ENCODE data around the gene CCDC122. TPM values are rescaled to one million over a fixed set of nuclear protein-coding genes. Genes with fewer than 3 reads are reported as not detected.

CCDC122 gene
- total and polyA plus RNA-seq, 10 of the 15 experiments (the other 5 are each of a cell fraction or from before 2014, with no cell fraction given), result 1.0 to 4.5 (median 2.9) TPM; not detected in 1

- in situ Hi-C loops (cut with MboI) (loop anchor here (10.0 to 25.0 kb wide), 2 partner anchors 1200 to 1457 kb away; no protein-coding TSS in a partner anchor), intact Hi-C loops (cut with micrococcal nuclease; ENCODE audit: unreplicated experiment) (no loop called here)
- POLR2A ChIA-PET, result no interaction called here
- TF ChIP-seq ZBTB11 (CRISPR knock-in tag; IDR thresholded peaks at IDR 0.05), result no peak
- no peak for TF ChIP-seq NKRF (conservative IDR thresholded peaks at IDR 0.05)
- TF ChIP-seq POLR2AphosphoS5 (IDR thresholded peaks at IDR 0.05; ENCODE audit: low read length), result no peak
- no peak for TF ChIP-seq JUNB (IDR thresholded peaks at IDR 0.05)
- TF ChIP-seq PBX3 (IDR thresholded peaks at IDR 0.05; ENCODE audit: insufficient replicate concordance, low read depth, low read length), result no peak
- no peak for TF ChIP-seq IKZF2 (IDR thresholded peaks at IDR 0.05)
- no peak for TF ChIP-seq ZNF622 (IDR thresholded peaks at IDR 0.05)
- no peak for TF ChIP-seq MEF2A (IDR thresholded peaks at IDR 0.05; ENCODE audit: insufficient read depth, low read depth, low read length)
- TF ChIP-seq USF1 (IDR thresholded peaks at IDR 0.05; ENCODE audit: borderline replicate concordance, extremely low read length, insufficient read depth, low read depth, low read length), result no peak
- TF ChIP-seq SUZ12 (IDR thresholded peaks at IDR 0.05; ENCODE audit: unreplicated experiment), result no peak
- TF ChIP-seq CREB1 (IDR thresholded peaks at IDR 0.05; ENCODE audit: low read depth), result no peak
- TF ChIP-seq IRF3 (IDR thresholded peaks at IDR 0.05), result no peak
- no peak for TF ChIP-seq SRF (IDR thresholded peaks at IDR 0.05; ENCODE audit: low read depth in 2 of 2, low read length in 2 of 2)
- TF ChIP-seq MTA3 (IDR thresholded peaks at IDR 0.05; ENCODE audit: borderline replicate concordance, low read length), result no peak
- no peak for TF ChIP-seq NR2C1 (IDR thresholded peaks at IDR 0.05)
- TF ChIP-seq CBX5 (IDR thresholded peaks at IDR 0.05; ENCODE audit: low read depth), result no peak
- TF ChIP-seq TAF1 (IDR thresholded peaks at IDR 0.05; ENCODE audit: borderline replicate concordance, low read depth, low read length), result no peak
Measured at GRCh38 chr13:43794416-43794815, 85.1 kb downstream of the CCDC122 start.

More at GRCh38 chr13:43794416-43794815, 85.1 kb downstream of the CCDC122 start:
- DNase-seq (ENCODE audit: low read depth, low spot score) (no peak), FAIRE-seq (no peak), ATAC-seq (no peak)
- no TSS peak for BruUV-seq (replicated peaks)
- Histone ChIP-seq H3K27me3 (replicated peaks in 1 of 2; ENCODE audit: control insufficient read depth in 2 of 2, insufficient read depth in 2 of 2, low read length in 1 of 2) (peaks cover 0 to 2% of the 10 kb centered on the region in 2 experiments; a peak in 1 of 4 replicates), H3K4me1 (ENCODE audit: control insufficient read depth, insufficient read depth, low read length) (no peaks in the 10 kb centered on the region), H2AFZ (ENCODE audit: control insufficient read depth, low read depth, low read length) (no peak overlapping the region), H4K20me1 (ENCODE audit: control insufficient read depth, insufficient read depth) (no peaks in the 10 kb centered on the region), H3K9me3 (replicated peaks; ENCODE audit: control insufficient read depth, insufficient read depth, low read length) (no peaks in the 10 kb centered on the region), H3K4me3 (no peak overlapping the region), H3K79me2 (ENCODE audit: control insufficient read depth, insufficient read depth, low read length) (no peaks in the 10 kb centered on the region), H3K9ac (ENCODE audit: control insufficient read depth, insufficient read depth, low read length) (no peak overlapping the region), H3K27ac (ENCODE audit: control insufficient read depth, insufficient read depth) (no peak overlapping the region), H3K4me2 (ENCODE audit: control insufficient read depth, insufficient read depth) (no peak overlapping the region), H3K36me3 (ENCODE audit: control insufficient read depth in 2 of 2, insufficient read depth in 2 of 2, low read length in 1 of 2) (no peaks in the 10 kb centered on the region)
- ChIA-PET SMC1A (ENCODE audit: uncharacterized antibody, unreplicated experiment) (interaction anchor here (0.8 kb wide), 1 partner anchor 10 kb away, joined by 3 read pairs; no protein-coding TSS in a partner anchor), RAD21 (ENCODE audit: unreplicated experiment) (interaction anchor here (0.7 kb wide), 1 partner anchor 8 kb away, joined by 3 read pairs; no protein-coding TSS in a partner anchor), CTCF (interaction anchor here (1.5 kb wide), 1 partner anchor 10 kb away, joined by 6 read pairs; no protein-coding TSS in a partner anchor)
